Measurements from ENCODE around the gene HABP2. TPM values are rescaled to one million over a fixed set of nuclear protein-coding genes. Genes with fewer than 3 reads are reported as not detected.

HABP2 gene
- total RNA-seq, 1 experiment from 2014 or later, result 0.09 TPM

DNA sequence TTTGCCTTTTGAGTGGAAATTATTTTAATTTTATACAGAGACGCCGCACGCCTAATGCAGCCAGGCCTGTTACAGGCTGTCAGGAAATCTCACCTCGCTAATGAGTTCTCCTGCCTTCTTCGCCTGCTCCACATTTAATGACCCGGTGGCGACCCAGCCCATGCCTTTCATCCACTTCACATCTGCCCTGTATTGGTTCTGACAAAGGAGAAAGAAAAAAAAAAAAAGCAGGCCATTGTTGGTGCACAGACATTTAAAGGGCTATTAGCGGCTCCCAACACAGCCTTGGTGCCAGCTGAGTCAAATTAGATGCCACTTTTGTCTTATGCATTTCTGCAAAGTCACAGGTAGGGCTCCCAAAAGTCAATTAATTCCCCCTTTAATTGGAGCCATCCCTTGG, 67.7 kb downstream of the HABP2 start:
- ATAC-seq (no peak), DNase-seq (ENCODE audit: low spot score) (no peak)
- H3K27me3 Mint-ChIP-seq (ENCODE audit: low read depth), result peaks cover 17% of the 10 kb centered on the region
- TF ChIP-seq GRHL2 (CRISPR knock-in tag; IDR thresholded peaks at IDR 0.05; ENCODE audit: insufficient replicate concordance, severe bottlenecking), result no peak
- TF ChIP-seq KAT7 (CRISPR knock-in tag; IDR thresholded peaks at IDR 0.05; ENCODE audit: borderline replicate concordance), result no peak
- TF ChIP-seq TCF7 (CRISPR knock-in tag; IDR thresholded peaks at IDR 0.05; ENCODE audit: low read depth), result no peak
- TF ChIP-seq SMAD4 (CRISPR knock-in tag; IDR thresholded peaks at IDR 0.05), result no peak
- TF ChIP-seq, protein P1, sequence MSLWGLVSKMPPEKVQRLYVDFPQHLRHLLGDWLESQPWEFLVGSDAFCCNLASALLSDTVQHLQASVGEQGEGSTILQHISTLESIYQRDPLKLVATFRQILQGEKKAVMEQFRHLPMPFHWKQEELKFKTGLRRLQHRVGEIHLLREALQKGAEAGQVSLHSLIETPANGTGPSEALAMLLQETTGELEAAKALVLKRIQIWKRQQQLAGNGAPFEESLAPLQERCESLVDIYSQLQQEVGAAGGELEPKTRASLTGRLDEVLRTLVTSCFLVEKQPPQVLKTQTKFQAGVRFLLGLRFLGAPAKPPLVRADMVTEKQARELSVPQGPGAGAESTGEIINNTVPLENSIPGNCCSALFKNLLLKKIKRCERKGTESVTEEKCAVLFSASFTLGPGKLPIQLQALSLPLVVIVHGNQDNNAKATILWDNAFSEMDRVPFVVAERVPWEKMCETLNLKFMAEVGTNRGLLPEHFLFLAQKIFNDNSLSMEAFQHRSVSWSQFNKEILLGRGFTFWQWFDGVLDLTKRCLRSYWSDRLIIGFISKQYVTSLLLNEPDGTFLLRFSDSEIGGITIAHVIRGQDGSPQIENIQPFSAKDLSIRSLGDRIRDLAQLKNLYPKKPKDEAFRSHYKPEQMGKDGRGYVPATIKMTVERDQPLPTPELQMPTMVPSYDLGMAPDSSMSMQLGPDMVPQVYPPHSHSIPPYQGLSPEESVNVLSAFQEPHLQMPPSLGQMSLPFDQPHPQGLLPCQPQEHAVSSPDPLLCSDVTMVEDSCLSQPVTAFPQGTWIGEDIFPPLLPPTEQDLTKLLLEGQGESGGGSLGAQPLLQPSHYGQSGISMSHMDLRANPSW (CRISPR knock-in tag; conservative IDR thresholded peaks at IDR 0.05; ENCODE audit: low read depth), result no peak
- no peak for TF ChIP-seq ZNF671 (CRISPR knock-in tag; IDR thresholded peaks at IDR 0.05)
- TF ChIP-seq, protein P2, sequence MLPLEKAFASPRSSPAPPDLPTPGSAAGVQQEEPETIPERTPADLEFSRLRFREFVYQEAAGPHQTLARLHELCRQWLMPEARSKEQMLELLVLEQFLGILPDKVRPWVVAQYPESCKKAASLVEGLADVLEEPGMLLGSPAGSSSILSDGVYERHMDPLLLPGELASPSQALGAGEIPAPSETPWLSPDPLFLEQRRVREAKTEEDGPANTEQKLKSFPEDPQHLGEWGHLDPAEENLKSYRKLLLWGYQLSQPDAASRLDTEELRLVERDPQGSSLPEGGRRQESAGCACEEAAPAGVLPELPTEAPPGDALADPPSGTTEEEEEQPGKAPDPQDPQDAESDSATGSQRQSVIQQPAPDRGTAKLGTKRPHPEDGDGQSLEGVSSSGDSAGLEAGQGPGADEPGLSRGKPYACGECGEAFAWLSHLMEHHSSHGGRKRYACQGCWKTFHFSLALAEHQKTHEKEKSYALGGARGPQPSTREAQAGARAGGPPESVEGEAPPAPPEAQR (CRISPR knock-in tag; IDR thresholded peaks at IDR 0.05), result no peak
- TF ChIP-seq, protein P3, sequence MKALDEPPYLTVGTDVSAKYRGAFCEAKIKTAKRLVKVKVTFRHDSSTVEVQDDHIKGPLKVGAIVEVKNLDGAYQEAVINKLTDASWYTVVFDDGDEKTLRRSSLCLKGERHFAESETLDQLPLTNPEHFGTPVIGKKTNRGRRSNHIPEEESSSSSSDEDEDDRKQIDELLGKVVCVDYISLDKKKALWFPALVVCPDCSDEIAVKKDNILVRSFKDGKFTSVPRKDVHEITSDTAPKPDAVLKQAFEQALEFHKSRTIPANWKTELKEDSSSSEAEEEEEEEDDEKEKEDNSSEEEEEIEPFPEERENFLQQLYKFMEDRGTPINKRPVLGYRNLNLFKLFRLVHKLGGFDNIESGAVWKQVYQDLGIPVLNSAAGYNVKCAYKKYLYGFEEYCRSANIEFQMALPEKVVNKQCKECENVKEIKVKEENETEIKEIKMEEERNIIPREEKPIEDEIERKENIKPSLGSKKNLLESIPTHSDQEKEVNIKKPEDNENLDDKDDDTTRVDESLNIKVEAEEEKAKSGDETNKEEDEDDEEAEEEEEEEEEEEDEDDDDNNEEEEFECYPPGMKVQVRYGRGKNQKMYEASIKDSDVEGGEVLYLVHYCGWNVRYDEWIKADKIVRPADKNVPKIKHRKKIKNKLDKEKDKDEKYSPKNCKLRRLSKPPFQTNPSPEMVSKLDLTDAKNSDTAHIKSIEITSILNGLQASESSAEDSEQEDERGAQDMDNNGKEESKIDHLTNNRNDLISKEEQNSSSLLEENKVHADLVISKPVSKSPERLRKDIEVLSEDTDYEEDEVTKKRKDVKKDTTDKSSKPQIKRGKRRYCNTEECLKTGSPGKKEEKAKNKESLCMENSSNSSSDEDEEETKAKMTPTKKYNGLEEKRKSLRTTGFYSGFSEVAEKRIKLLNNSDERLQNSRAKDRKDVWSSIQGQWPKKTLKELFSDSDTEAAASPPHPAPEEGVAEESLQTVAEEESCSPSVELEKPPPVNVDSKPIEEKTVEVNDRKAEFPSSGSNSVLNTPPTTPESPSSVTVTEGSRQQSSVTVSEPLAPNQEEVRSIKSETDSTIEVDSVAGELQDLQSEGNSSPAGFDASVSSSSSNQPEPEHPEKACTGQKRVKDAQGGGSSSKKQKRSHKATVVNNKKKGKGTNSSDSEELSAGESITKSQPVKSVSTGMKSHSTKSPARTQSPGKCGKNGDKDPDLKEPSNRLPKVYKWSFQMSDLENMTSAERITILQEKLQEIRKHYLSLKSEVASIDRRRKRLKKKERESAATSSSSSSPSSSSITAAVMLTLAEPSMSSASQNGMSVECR (CRISPR knock-in tag; IDR thresholded peaks at IDR 0.05; ENCODE audit: borderline replicate concordance), result no peak
- TF ChIP-seq, protein P4, sequence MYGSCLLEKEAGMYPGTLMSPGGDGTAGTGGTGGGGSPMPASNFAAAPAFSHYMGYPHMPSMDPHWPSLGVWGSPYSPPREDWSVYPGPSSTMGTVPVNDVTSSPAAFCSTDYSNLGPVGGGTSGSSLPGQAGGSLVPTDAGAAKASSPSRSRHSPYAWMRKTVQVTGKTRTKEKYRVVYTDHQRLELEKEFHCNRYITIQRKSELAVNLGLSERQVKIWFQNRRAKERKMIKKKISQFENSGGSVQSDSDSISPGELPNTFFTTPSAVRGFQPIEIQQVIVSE (CRISPR knock-in tag; IDR thresholded peaks at IDR 0.05; ENCODE audit: borderline replicate concordance), result no peak
- no peak for TF ChIP-seq ZNF121 (CRISPR knock-in tag; IDR thresholded peaks at IDR 0.05)
- TF ChIP-seq, protein P5, sequence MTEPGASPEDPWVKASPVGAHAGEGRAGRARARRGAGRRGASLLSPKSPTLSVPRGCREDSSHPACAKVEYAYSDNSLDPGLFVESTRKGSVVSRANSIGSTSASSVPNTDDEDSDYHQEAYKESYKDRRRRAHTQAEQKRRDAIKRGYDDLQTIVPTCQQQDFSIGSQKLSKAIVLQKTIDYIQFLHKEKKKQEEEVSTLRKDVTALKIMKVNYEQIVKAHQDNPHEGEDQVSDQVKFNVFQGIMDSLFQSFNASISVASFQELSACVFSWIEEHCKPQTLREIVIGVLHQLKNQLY (CRISPR knock-in tag; IDR thresholded peaks at IDR 0.05), result no peak
- no peak for TF ChIP-seq FOXJ3 (CRISPR knock-in tag; IDR thresholded peaks at IDR 0.05; ENCODE audit: borderline replicate concordance)
- TF ChIP-seq, protein P6, sequence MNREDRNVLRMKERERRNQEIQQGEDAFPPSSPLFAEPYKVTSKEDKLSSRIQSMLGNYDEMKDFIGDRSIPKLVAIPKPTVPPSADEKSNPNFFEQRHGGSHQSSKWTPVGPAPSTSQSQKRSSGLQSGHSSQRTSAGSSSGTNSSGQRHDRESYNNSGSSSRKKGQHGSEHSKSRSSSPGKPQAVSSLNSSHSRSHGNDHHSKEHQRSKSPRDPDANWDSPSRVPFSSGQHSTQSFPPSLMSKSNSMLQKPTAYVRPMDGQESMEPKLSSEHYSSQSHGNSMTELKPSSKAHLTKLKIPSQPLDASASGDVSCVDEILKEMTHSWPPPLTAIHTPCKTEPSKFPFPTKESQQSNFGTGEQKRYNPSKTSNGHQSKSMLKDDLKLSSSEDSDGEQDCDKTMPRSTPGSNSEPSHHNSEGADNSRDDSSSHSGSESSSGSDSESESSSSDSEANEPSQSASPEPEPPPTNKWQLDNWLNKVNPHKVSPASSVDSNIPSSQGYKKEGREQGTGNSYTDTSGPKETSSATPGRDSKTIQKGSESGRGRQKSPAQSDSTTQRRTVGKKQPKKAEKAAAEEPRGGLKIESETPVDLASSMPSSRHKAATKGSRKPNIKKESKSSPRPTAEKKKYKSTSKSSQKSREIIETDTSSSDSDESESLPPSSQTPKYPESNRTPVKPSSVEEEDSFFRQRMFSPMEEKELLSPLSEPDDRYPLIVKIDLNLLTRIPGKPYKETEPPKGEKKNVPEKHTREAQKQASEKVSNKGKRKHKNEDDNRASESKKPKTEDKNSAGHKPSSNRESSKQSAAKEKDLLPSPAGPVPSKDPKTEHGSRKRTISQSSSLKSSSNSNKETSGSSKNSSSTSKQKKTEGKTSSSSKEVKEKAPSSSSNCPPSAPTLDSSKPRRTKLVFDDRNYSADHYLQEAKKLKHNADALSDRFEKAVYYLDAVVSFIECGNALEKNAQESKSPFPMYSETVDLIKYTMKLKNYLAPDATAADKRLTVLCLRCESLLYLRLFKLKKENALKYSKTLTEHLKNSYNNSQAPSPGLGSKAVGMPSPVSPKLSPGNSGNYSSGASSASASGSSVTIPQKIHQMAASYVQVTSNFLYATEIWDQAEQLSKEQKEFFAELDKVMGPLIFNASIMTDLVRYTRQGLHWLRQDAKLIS (CRISPR knock-in tag; IDR thresholded peaks at IDR 0.05; ENCODE audit: borderline replicate concordance), result no peak
- TF ChIP-seq FOXK1 (CRISPR knock-in tag; IDR thresholded peaks at IDR 0.05), result no peak
- no peak for TF ChIP-seq NFYB (CRISPR knock-in tag; conservative IDR thresholded peaks at IDR 0.05; ENCODE audit: low read depth)
- TF ChIP-seq, protein P7, sequence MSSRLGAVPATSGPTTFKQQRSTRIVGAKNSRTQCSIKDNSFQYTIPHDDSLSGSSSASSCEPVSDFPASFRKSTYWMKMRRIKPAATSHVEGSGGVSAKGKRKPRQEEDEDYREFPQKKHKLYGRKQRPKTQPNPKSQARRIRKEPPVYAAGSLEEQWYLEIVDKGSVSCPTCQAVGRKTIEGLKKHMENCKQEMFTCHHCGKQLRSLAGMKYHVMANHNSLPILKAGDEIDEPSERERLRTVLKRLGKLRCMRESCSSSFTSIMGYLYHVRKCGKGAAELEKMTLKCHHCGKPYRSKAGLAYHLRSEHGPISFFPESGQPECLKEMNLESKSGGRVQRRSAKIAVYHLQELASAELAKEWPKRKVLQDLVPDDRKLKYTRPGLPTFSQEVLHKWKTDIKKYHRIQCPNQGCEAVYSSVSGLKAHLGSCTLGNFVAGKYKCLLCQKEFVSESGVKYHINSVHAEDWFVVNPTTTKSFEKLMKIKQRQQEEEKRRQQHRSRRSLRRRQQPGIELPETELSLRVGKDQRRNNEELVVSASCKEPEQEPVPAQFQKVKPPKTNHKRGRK (CRISPR knock-in tag; IDR thresholded peaks at IDR 0.05; ENCODE audit: borderline replicate concordance), result no peak
- no peak for TF ChIP-seq MXD4 (CRISPR knock-in tag; IDR thresholded peaks at IDR 0.05; ENCODE audit: borderline replicate concordance)
- TF ChIP-seq, protein P8, sequence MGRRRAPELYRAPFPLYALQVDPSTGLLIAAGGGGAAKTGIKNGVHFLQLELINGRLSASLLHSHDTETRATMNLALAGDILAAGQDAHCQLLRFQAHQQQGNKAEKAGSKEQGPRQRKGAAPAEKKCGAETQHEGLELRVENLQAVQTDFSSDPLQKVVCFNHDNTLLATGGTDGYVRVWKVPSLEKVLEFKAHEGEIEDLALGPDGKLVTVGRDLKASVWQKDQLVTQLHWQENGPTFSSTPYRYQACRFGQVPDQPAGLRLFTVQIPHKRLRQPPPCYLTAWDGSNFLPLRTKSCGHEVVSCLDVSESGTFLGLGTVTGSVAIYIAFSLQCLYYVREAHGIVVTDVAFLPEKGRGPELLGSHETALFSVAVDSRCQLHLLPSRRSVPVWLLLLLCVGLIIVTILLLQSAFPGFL (CRISPR knock-in tag; IDR thresholded peaks at IDR 0.05; ENCODE audit: borderline replicate concordance), result no peak
- H3K27ac Mint-ChIP-seq, result no peak overlapping the region
- H3K4me3 Mint-ChIP-seq, result no peak overlapping the region
- H3K4me1 Mint-ChIP-seq, result peaks cover 53% of the 10 kb centered on the region
- ChIA-PET CTCF (interaction anchor here (1.0 kb wide), 1 partner anchor 31 kb away, joined by 3 read pairs; no protein-coding TSS in a partner anchor), POLR2A (no interaction called here)
- H3K9me3 Mint-ChIP-seq, result no peaks in the 10 kb centered on the region
- H3K36me3 Mint-ChIP-seq, result no peaks in the 10 kb centered on the region

All from WTC11 (cell line).